HEK293T (cell line): ENCODE measurements around the gene TGFBI.

Source experiments
- CTBP1 ChIP-seq: fragments of 450-650 bp; IDR thresholded peaks from 2 replicates; pipeline ENCODE4 v1.6.1; 2016; ENCODE audit warnings: borderline replicate concordance
- FOXA1 ChIP-seq: fragments of 450-650 bp; IDR thresholded peaks from 2 replicates; pipeline ENCODE4 v1.6.1; 2016; ENCODE audit warnings: mild to moderate bottlenecking
- FOXM1 ChIP-seq: fragments of 450-650 bp; IDR thresholded peaks from 2 replicates; pipeline ENCODE4 v1.6.1; 2017; ENCODE audit warnings: mild to moderate bottlenecking, borderline replicate concordance
- PKNOX1 ChIP-seq: fragments of 450-650 bp; IDR thresholded peaks from 2 replicates; pipeline ENCODE4 v1.6.1; 2016
- SP1 ChIP-seq: fragments of 450-650 bp; IDR thresholded peaks from 2 replicates; pipeline ENCODE4 v1.6.1; 2017
- SUZ12 ChIP-seq: fragments of 450-650 bp; IDR thresholded peaks from 2 replicates; pipeline ENCODE4 v1.6.1; 2016; ENCODE audit warnings: mild to moderate bottlenecking

DNA sequence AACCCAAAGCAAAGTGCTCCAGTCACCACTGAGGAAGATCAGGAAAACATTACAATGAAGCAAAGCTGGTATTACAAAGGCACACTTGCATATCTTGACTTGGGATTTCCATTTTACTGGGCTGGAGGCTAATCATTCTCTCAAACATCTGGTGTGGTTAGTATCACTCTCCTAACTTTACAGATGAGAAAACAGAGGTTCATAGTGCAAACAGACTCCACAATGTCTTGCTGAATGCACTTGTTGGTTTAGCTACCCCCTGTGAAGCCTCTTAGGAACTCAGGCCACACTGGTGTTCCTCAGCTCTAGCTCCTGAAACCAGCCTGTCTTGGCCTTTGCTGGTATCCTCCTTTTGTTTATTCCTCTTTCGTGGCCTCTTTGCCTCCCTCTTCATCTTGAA, 74.3 kb downstream of the TGFBI start:
- no peak for TF ChIP-seq SP1
- TF ChIP-seq FOXM1: no peak
- TF ChIP-seq PKNOX1: no peak
- TF ChIP-seq SUZ12: no peak
- TF ChIP-seq CTBP1: no peak
- TF ChIP-seq FOXA1: no peak
